NCI-H187 (cell line): Measurements from ENCODE around the gene KRTAP4-12.
"Not testable (repeated sequence)": the region's sequence is repeated elsewhere in the genome, so short reads cannot be mapped to it uniquely, and the experiment has no call there.

Source experiments
- DNase-seq, 2 experiments: peaks; one replicate each; lab custom pipeline; 2025; lab: John Stamatoyannopoulos, UW

The KRTAP4-12 gene

GRCh38 chr17:41096055-41096454 is 27.9 kb downstream of the KRTAP4-12 start:
- DNase-seq: no peak

- DNase-seq: not testable (repeated sequence)
Observed at GRCh38 chr17:41088760-41089352, 35.1 kb downstream of the KRTAP4-12 start.

DNA sequence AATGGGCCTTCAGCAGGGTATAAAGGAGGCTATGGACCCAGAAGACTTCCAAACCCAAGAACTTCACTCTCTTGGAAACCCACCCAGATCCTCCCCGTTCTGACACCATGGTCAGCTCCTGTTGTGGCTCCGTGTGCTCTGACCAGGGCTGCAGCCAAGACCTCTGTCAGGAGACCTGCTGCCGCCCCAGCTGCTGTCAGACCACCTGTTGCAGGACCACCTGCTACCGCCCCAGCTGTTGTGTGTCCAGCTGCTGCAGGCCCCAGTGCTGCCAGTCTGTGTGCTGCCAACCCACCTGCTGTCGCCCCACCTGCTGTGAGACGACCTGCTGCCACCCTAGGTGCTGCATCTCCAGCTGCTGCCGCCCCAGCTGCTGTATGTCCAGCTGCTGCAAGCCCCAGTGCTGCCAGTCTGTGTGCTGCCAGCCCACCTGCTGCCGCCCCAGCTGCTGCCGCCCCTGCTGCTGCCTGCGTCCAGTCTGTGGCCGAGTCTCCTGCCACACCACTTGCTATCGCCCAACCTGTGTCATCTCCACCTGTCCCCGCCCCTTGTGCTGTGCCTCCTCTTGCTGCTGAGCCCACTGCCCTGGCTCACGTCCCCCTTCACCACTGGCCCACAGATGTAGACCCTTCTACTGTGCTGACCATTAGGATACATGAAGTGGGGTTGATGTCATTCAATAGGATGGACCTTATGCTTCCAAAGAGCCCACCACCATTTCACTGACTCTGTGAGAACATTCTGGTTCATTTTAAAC is 39.7 kb downstream of the KRTAP4-12 start, which contains the start of gene KRTAP4-7:
KRTAP4-7 (plus strand) TSS at position 51 of the 757 bp plus-strand sequence; CDS start at position 108, 57 bp downstream.
- not testable (repeated sequence) for DNase-seq

- not testable (repeated sequence) for DNase-seq
Observed at GRCh38 chr17:41083427-41083826, 40.6 kb downstream of the KRTAP4-12 start.

- no peak for DNase-seq
Observed at GRCh38 chr17:41082626-41083025, 41.4 kb downstream of the KRTAP4-12 start.

DNA sequence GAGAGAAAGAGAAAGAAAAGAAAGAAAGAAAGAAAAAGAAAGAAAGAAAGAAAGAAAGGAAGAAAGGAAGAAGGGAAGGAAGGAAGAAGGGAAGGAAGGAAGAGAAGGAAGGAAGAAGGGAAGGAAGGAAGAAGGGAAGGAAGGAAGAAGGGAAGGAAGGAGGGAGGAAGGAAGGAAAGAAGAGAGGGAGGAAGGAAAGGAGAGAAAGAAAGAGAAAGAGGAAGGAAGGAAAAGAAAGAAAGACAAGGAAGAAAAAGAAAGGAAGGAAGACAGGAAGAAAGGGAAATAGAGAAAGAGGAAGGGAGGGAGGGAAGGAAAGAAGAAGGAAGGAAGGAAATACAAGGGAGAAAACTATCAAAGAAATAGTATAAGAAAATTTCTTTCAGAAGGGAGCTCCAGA is 47.2 kb downstream of the KRTAP4-12 start:
- DNase-seq: no peak

GRCh38 chr17:41073676-41074075 is 50.3 kb downstream of the KRTAP4-12 start:
- DNase-seq: no peak
